Adrenal gland (tissue), 12 donors: Measurements from ENCODE around the gene APAF1. TPM values are rescaled to one million over a fixed set of nuclear protein-coding genes. Genes with fewer than 3 reads are reported as not detected.

Experiments used
- DNase-seq, 7 donors: peaks; one replicate each; pipeline ENCODE4 v3.0.0-alpha.2; 2019 to 2020
- H3K27ac ChIP-seq, 5 donors: fragments of 200-600 bp; sonication (generic) in 4 of 5; 1 replicate in 3 of 5; 2 replicates in 2 of 5; pipeline versions ENCODE4 v1.5.1 to v1.8.0; 2016 to 2020; ENCODE audit warnings: mild to moderate bottlenecking in 1 of 5
- H3K27me3 ChIP-seq: fragments of 200-600 bp; 2 replicates; pipeline ENCODE4 v1.8.0; 2021
- H3K36me3 ChIP-seq, 2 donors: fragments of 200-600 bp; replicated peaks in 1 of 2; 1 replicate in 1 of 2; 2 replicates in 1 of 2; pipeline versions ENCODE4 v1.5.1 to v1.8.0; 2018 to 2022
- H3K4me1 ChIP-seq, 2 donors: fragments of 200-600 bp; replicated peaks in 1 of 2; 1 replicate in 1 of 2; 2 replicates in 1 of 2; pipeline versions ENCODE4 v1.5.1 to v1.8.0; 2018 to 2021
- H3K4me3 ChIP-seq, 4 donors: fragments of 200-600 bp; sonication (generic) in 3 of 4; one replicate each; pipeline ENCODE4 v1.5.1; 2016 to 2018
- H3K9me3 ChIP-seq, 3 donors: fragments of 200-600 bp; sonication (generic) in 1 of 3; replicated peaks in 1 of 3; 1 replicate in 2 of 3; 2 replicates in 1 of 3; pipeline versions ENCODE4 v1.5.1 to v1.8.0; 2016 to 2021
- CTCF ChIP-seq, 6 experiments: fragments of 450-650 bp in 4 of 6; fragments of 200-600 bp in 2 of 6; sonication (generic) in 1 of 6; IDR thresholded peaks; 1 replicate in 5 of 6; 2 replicates in 1 of 6; pipeline versions ENCODE4 v1.5.1 to v1.8.0; 2016 to 2021; ENCODE audit warnings: antibody characterized with exemption in 6 of 6, mild to moderate bottlenecking in 2 of 6, moderate library complexity in 1 of 6
- POLR2A ChIP-seq, 2 donors: fragments of 450-650 bp; IDR thresholded peaks; one replicate each; pipeline ENCODE4 v1.6.1; 2017; ENCODE audit warnings: antibody characterized with exemption in 2 of 2, mild to moderate bottlenecking in 2 of 2, moderate library complexity in 1 of 2
- WGBS, 4 donors: extraction: QIAGEN DNeasy Blood & Tissue Kit in 2 of 4; methylation state at CpG; one replicate each; pipeline versions ENCODE4 v1.1.5 to v1.1.7; 2013 to 2017; 5-methylcytosine and 5-hydroxymethylcytosine counted together
- intact Hi-C, 2 donors: fragments of 100-400 bp; cut with DNase I; formaldehyde crosslinking; loops; one replicate each; pipeline versions ENCODE4 v1.14.1 to v1.15.0; 2022 to 2023
- polyA plus RNA-seq, 3 donors: library from polyadenylated mRNA; stranded (reverse); fragments of 200-250 nt in 2 of 3; fragments of 350-450 nt in 1 of 3; fragmentation: Illumina TruSeq in 1 of 3; extraction: RNeasy Lipid Tissue Mini Kit (QIAGEN cat#74804) in 1 of 3; gene quantifications; one replicate each; pipeline ENCODE4 v1.2.3, GENCODE V29; 2013 to 2014
- total RNA-seq, 9 donors: library from RNA; depleted of rRNA in 4 of 9; stranded (reverse); fragments of >200 nt in 4 of 9; fragments of 120-200 nt in 1 of 9; fragmentation: NEBNext Ultra II Directional in 1 of 9; extraction: Animal tissue kit (Norgen Biotek cat#: 25700) in 1 of 9; gene quantifications; one replicate each; pipeline versions ENCODE4 v1.1.0 to v1.2.4, GENCODE V29; 2013 to 2023
- donor health status: healthy with polysubstance abuse.
- donor health status: Bipolar disorder and iron deficiency.
- donor health status: DM: yes; HTN: yes; CAD: no.
- donor health status: DM: no; HTN: no; CAD: no.
- donor health status: DM: no; HTN: no; CAD: no.
- donor health status: DM: yes; HTN: yes; CAD: no.

Gene APAF1
- total and polyA plus RNA-seq, 12 donors, result 2.8 to 16.5 (median 7.4) TPM

GRCh38 chr12:98671459-98671858 is 26.4 kb downstream of the APAF1 start:
- Histone ChIP-seq H3K4me3 (no peak overlapping the region), H3K4me1 (no peaks in the 10 kb centered on the region), H3K27me3 (no peaks in the 10 kb centered on the region), H3K27ac (no peak overlapping the region), H3K36me3 (peaks cover 0 to 15% of the 10 kb centered on the region in 2 donors), H3K9me3 (no peaks in the 10 kb centered on the region)
- intact Hi-C loops, result no loop called here
- no peak for DNase-seq
- 63 to 70% (median 69%) methylated on average over 7 of the region's 7 CpGs for WGBS, 4 donors
- TF ChIP-seq POLR2A (IDR thresholded peaks at IDR 0.05) (no peak), CTCF (IDR thresholded peaks at IDR 0.05) (no peak)

- Histone ChIP-seq H3K27ac (no peak overlapping the region), H3K4me3 (no peak overlapping the region), H3K4me1 (no peaks in the 10 kb centered on the region), H3K36me3 (peaks cover 0 to 24% of the 10 kb centered on the region in 2 donors), H3K9me3 (no peaks in the 10 kb centered on the region), H3K27me3 (no peaks in the 10 kb centered on the region)
- no peak for TF ChIP-seq CTCF (IDR thresholded peaks at IDR 0.05)
- TF ChIP-seq POLR2A (IDR thresholded peaks at IDR 0.05), result no peak
- intact Hi-C loops, result no loop called here
- no peak for DNase-seq
Observed at GRCh38 chr12:98674841-98675240, 29.8 kb downstream of the APAF1 start.

GRCh38 chr12:98678236-98678945 is 33.3 kb downstream of the APAF1 start:
- Histone ChIP-seq H3K4me1 (no peaks in the 10 kb centered on the region), H3K9me3 (no peaks in the 10 kb centered on the region), H3K27ac (no peak overlapping the region), H3K4me3 (no peak overlapping the region), H3K36me3 (peaks cover 0 to 42% of the 10 kb centered on the region in 2 donors), H3K27me3 (no peaks in the 10 kb centered on the region)
- no peak for TF ChIP-seq POLR2A (IDR thresholded peaks at IDR 0.05)
- no peak for TF ChIP-seq CTCF (IDR thresholded peaks at IDR 0.05)
- no peak for DNase-seq
- WGBS, 4 donors, result 95 to 98% (median 96%) methylated on average over 7 to 15 of the region's 15 CpGs
- intact Hi-C loops, result no loop called here

- 93 to 96% (median 95%) methylated on average over 4 to 7 of the region's 7 CpGs for WGBS, 4 donors
- intact Hi-C loops, result no loop called here
- Histone ChIP-seq H3K9me3 (no peaks in the 10 kb centered on the region), H3K27me3 (no peaks in the 10 kb centered on the region), H3K4me1 (no peaks in the 10 kb centered on the region), H3K27ac (no peak overlapping the region), H3K4me3 (no peak overlapping the region), H3K36me3 (peaks cover 0 to 46% of the 10 kb centered on the region in 2 donors)
- no peak for DNase-seq
- TF ChIP-seq POLR2A (IDR thresholded peaks at IDR 0.05) (no peak), CTCF (IDR thresholded peaks at IDR 0.05) (no peak)
Observed at GRCh38 chr12:98678946-98679610, 34.0 kb downstream of the APAF1 start.
